Hepatocyte (in vitro differentiated cells): ENCODE measurements around the gene CCDC148. TPM values are rescaled to one million over a fixed set of nuclear protein-coding genes. Genes with fewer than 3 reads are reported as not detected.

Source experiments
- DNase-seq: peaks from one replicate; pipeline ENCODE4 v3.0.0-alpha.2; 2016; ENCODE audit warnings: low spot score
- H2AFZ ChIP-seq: fragments of 200-600 bp; sonication (generic); 2 replicates; pipeline ENCODE4 v1.6.0; 2016; ENCODE audit warnings: antibody characterized with exemption, mild to moderate bottlenecking
- H3K27ac ChIP-seq: fragments of 200-600 bp; sonication (generic); 2 replicates; pipeline ENCODE4 v1.5.1; 2016; ENCODE audit warnings: mild to moderate bottlenecking
- H3K27me3 ChIP-seq: fragments of 200-600 bp; sonication (generic); 2 replicates; pipeline ENCODE4 v1.6.1; 2016
- H3K36me3 ChIP-seq: fragments of 200-600 bp; sonication (generic); replicated peaks from 2 replicates; pipeline ENCODE4 v1.5.1; 2016; ENCODE audit warnings: low read depth; ENCODE audit not compliant: insufficient read depth
- H3K4me1 ChIP-seq: fragments of 200-600 bp; sonication (generic); 2 replicates; pipeline ENCODE4 v1.5.1; 2016; ENCODE audit warnings: mild to moderate bottlenecking, moderate library complexity; ENCODE audit not compliant: insufficient read depth
- H3K4me2 ChIP-seq: fragments of 200-600 bp; sonication (generic); 2 replicates; pipeline ENCODE4 v1.6.0; 2016
- H3K4me3 ChIP-seq: fragments of 200-600 bp; sonication (generic); 2 replicates; pipeline ENCODE4 v1.5.1; 2016; ENCODE audit warnings: mild to moderate bottlenecking
- H3K79me2 ChIP-seq: fragments of 200-600 bp; sonication (generic); 2 replicates; pipeline ENCODE4 v1.6.0; 2017; ENCODE audit warnings: mild to moderate bottlenecking
- H3K9me2 ChIP-seq: fragments of 200-600 bp; sonication (generic); replicated peaks from 2 replicates; pipeline ENCODE4 v1.6.0; 2017; ENCODE audit warnings: mild to moderate bottlenecking; ENCODE audit not compliant: insufficient read depth
- H3K9me3 ChIP-seq: fragments of 200-600 bp; sonication (generic); 2 replicates; pipeline ENCODE4 v1.5.1; 2016; ENCODE audit warnings: low read depth, mild to moderate bottlenecking
- H4K20me1 ChIP-seq: fragments of 200-600 bp; sonication (generic); 2 replicates; pipeline ENCODE4 v1.6.0; 2016; ENCODE audit warnings: mild to moderate bottlenecking; ENCODE audit not compliant: insufficient read depth, poor library complexity, severe bottlenecking
- EZH2 ChIP-seq: fragments of 200-600 bp; sonication (generic); IDR thresholded peaks from 2 replicates; pipeline ENCODE4 v1.6.1; 2016; ENCODE audit warnings: antibody characterized with exemption, mild to moderate bottlenecking, borderline replicate concordance
- EZH2phosphoT487 ChIP-seq: fragments of 200-600 bp; sonication (generic); IDR thresholded peaks from one replicate; pipeline ENCODE4 v1.6.1; 2018; ENCODE audit warnings: antibody characterized with exemption, mild to moderate bottlenecking, low read depth, moderate library complexity; ENCODE audit not compliant: unreplicated experiment, severe bottlenecking
- WGBS: methylation state at CpG from one replicate; pipeline ENCODE4 v1.1.6; 2016; ENCODE audit warnings: low lambda C conversion rate; ENCODE audit errors: missing lambda C conversion rate; 5-methylcytosine and 5-hydroxymethylcytosine counted together
- polyA plus RNA-seq: library from polyadenylated mRNA; unstranded; fragments of >200 nt; fragmentation: Nextera tagmentation; extraction: Ambion mirVana; gene quantifications from 2 replicates; pipeline ENCODE4 v1.2.1, GENCODE V29; 2016
- total RNA-seq: library from RNA; depleted of rRNA; stranded (reverse); fragments of >200 nt; gene quantifications from 2 replicates; pipeline ENCODE4 v1.2.3, GENCODE V29; 2014
- TF ChIP-seq, protein P1 (sequence below): fragments of 200-600 bp; sonication (generic); IDR thresholded peaks from 2 replicates; pipeline ENCODE4 v1.5.1; 2016; ENCODE audit warnings: antibody characterized with exemption, mild to moderate bottlenecking; ENCODE audit not compliant: poor library complexity

CCDC148 gene
- total and polyA plus RNA-seq, 2 experiments from 2014 or later: 0.62 to 2.2 TPM

DNA sequence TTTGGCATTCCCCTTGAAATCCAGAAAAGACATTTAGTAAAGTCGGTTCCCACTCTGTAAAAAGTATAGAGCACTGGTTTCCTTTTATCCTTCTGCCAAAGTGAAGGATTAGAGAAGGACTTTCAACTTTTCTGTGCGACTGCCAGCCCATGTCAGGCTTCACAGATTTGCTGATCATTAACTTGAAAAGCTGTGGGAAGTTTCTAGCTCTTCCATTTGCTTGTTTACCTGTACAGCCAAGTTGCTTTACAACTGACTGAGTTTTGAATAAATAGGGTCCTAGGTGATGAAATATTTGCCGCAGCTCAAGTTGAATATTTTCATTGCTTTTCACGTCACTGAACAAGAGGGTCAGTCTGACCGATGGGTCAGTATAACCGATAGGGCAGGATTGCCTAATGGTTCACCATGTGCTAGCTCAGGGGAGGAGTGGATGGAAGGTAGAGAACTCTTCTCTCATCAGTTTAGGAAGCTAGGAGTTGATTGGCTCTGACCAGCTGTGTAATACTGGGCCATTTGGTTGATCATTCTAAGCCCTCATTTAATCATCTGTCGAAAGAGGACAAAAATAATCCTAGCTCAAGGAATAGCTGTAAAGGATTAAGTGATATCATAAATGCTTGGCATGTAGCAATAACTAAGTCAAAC lies 324.5 kb downstream of the CCDC148 start:
- WGBS: 56% methylated on average over 7 of the region's 7 CpGs
- DNase-seq: peak; percentile 42

GRCh38 chr2:158131483-158131912 lies 325.1 kb downstream of the CCDC148 start:
- H3K9me3 ChIP-seq: no peaks in the 10 kb centered on the region
- WGBS: 67% methylated on average over 1 of the region's 1 CpG
- H3K36me3 ChIP-seq: no peaks in the 10 kb centered on the region
- H3K27me3 ChIP-seq: no peaks in the 10 kb centered on the region
- no peaks in the 10 kb centered on the region for H4K20me1 ChIP-seq
- peak overlapping the region; percentile 97 for H3K27ac ChIP-seq
- H3K4me2 ChIP-seq: peak overlapping the region; percentile 63
- no peak overlapping the region for H2AFZ ChIP-seq
- TF ChIP-seq, protein P1, sequence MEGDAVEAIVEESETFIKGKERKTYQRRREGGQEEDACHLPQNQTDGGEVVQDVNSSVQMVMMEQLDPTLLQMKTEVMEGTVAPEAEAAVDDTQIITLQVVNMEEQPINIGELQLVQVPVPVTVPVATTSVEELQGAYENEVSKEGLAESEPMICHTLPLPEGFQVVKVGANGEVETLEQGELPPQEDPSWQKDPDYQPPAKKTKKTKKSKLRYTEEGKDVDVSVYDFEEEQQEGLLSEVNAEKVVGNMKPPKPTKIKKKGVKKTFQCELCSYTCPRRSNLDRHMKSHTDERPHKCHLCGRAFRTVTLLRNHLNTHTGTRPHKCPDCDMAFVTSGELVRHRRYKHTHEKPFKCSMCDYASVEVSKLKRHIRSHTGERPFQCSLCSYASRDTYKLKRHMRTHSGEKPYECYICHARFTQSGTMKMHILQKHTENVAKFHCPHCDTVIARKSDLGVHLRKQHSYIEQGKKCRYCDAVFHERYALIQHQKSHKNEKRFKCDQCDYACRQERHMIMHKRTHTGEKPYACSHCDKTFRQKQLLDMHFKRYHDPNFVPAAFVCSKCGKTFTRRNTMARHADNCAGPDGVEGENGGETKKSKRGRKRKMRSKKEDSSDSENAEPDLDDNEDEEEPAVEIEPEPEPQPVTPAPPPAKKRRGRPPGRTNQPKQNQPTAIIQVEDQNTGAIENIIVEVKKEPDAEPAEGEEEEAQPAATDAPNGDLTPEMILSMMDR: no peak
- TF ChIP-seq EZH2: no peak
- no peak for TF ChIP-seq EZH2phosphoT487
- H3K79me2 ChIP-seq: no peaks in the 10 kb centered on the region
- no peak overlapping the region for H3K4me3 ChIP-seq
- no peak for DNase-seq
- peaks cover 57% of the 10 kb centered on the region for H3K4me1 ChIP-seq
- H3K9me2 ChIP-seq: no peaks in the 10 kb centered on the region

More for the DNA sequence above, 324.5 kb downstream of the CCDC148 start:
- no peaks in the 10 kb centered on the region for H3K9me2 ChIP-seq
- peak overlapping the region; percentile 97 for H3K27ac ChIP-seq
- H4K20me1 ChIP-seq: no peaks in the 10 kb centered on the region
- H2AFZ ChIP-seq: no peak overlapping the region
- H3K4me1 ChIP-seq: peaks cover 53% of the 10 kb centered on the region
- H3K27me3 ChIP-seq: no peaks in the 10 kb centered on the region
- no peaks in the 10 kb centered on the region for H3K9me3 ChIP-seq
- TF ChIP-seq, protein P1: no peak
- TF ChIP-seq EZH2: no peak
- no peak for TF ChIP-seq EZH2phosphoT487
- peak overlapping the region; percentile 63 for H3K4me2 ChIP-seq
- H3K79me2 ChIP-seq: no peaks in the 10 kb centered on the region
- H3K4me3 ChIP-seq: no peak overlapping the region
- H3K36me3 ChIP-seq: no peaks in the 10 kb centered on the region

GRCh38 chr2:158130832-158131473 lies 325.6 kb downstream of the CCDC148 start:
- no peak overlapping the region for H2AFZ ChIP-seq
- no peaks in the 10 kb centered on the region for H3K36me3 ChIP-seq
- no peaks in the 10 kb centered on the region for H4K20me1 ChIP-seq
- TF ChIP-seq EZH2 (no peak), EZH2phosphoT487 (no peak)
- TF ChIP-seq, protein P1: no peak
- H3K4me3 ChIP-seq: no peak overlapping the region
- no peaks in the 10 kb centered on the region for H3K9me3 ChIP-seq
- WGBS: 64% methylated on average over 2 of the region's 2 CpGs
- DNase-seq: peak; percentile 76
- peak overlapping the region; percentile 97 for H3K27ac ChIP-seq
- H3K4me1 ChIP-seq: peaks cover 62% of the 10 kb centered on the region
- H3K79me2 ChIP-seq: no peaks in the 10 kb centered on the region
- H3K27me3 ChIP-seq: no peaks in the 10 kb centered on the region
- H3K9me2 ChIP-seq: no peaks in the 10 kb centered on the region
- peak overlapping the region; percentile 63 for H3K4me2 ChIP-seq
